DND-41 (cell line): Measurements from ENCODE around the gene RASSF7.

Experiments
- ATAC-seq: fragments of 200-7000 bp; cut with Tn5 transposase; 3 replicates; pipeline ENCODE4 v1.9.1; 2021; ENCODE audit warnings: low read depth; ENCODE audit not compliant: insufficient read depth
- DNase-seq: peaks from one replicate; pipeline ENCODE4 v3.0.0-alpha.2; 2020
- H2AFZ ChIP-seq: 2 replicates; pipeline ENCODE4 v1.6.0; 2012; ENCODE audit warnings: low read depth, low read length
- H3K27ac ChIP-seq: 2 replicates; pipeline ENCODE4 v1.5.1; 2012; ENCODE audit warnings: low read length, inconsistent platforms
- H3K27me3 ChIP-seq: fragments of 200-600 bp; sonication (generic); 2 replicates; pipeline ENCODE4 v1.6.0; 2012; ENCODE audit warnings: low read length, mild to moderate bottlenecking, inconsistent platforms; ENCODE audit not compliant: insufficient read depth, poor library complexity
- H3K36me3 ChIP-seq: 2 replicates; pipeline ENCODE4 v1.5.1; 2012; ENCODE audit warnings: low read length, inconsistent platforms; ENCODE audit not compliant: insufficient read depth
- H3K4me1 ChIP-seq: 2 replicates; pipeline ENCODE4 v1.5.1; 2012; ENCODE audit warnings: mild to moderate bottlenecking, low read length; ENCODE audit not compliant: insufficient read depth
- H3K4me2 ChIP-seq: 2 replicates; pipeline ENCODE4 v1.6.0; 2012; ENCODE audit warnings: mild to moderate bottlenecking, moderate library complexity, low read length, inconsistent platforms; ENCODE audit not compliant: insufficient read depth
- H3K4me3 ChIP-seq, 2 experiments: fragments of 200-600 bp in 1 of 2; shearing (Covaris generic) in 1 of 2; 2 replicates each; pipeline ENCODE4 v1.5.1; 2012 to 2016; ENCODE audit warnings: inconsistent platforms in 2 of 2, low read length in 2 of 2, mild to moderate bottlenecking in 2 of 2, low read depth in 1 of 2, moderate library complexity in 1 of 2
- H3K79me2 ChIP-seq: 2 replicates; pipeline ENCODE4 v1.6.0; 2012; ENCODE audit warnings: low read length, inconsistent platforms; ENCODE audit not compliant: insufficient read depth
- H3K9ac ChIP-seq: 2 replicates; pipeline ENCODE4 v1.6.0; 2012; ENCODE audit warnings: low read depth, mild to moderate bottlenecking, inconsistent platforms, low read length, moderate library complexity
- H3K9me3 ChIP-seq: 2 replicates; pipeline ENCODE4 v1.5.1; 2012; ENCODE audit warnings: low read length, moderate library complexity, mild to moderate bottlenecking, inconsistent platforms; ENCODE audit not compliant: insufficient read depth, severe bottlenecking
- H4K20me1 ChIP-seq: 2 replicates; pipeline ENCODE4 v1.6.0; 2012; ENCODE audit warnings: low read length; ENCODE audit not compliant: insufficient read depth
- CTCF ChIP-seq: IDR thresholded peaks from 2 replicates; pipeline ENCODE4 v1.5.1; 2012; ENCODE audit warnings: borderline replicate concordance, low read length, moderate library complexity, mild to moderate bottlenecking; ENCODE audit not compliant: poor library complexity, severe bottlenecking; ENCODE audit errors: extremely low read depth
- EZH2 ChIP-seq: IDR thresholded peaks from 3 replicates; pipeline ENCODE4 v1.6.1; 2012; ENCODE audit warnings: borderline replicate concordance, low read depth, mild to moderate bottlenecking, moderate library complexity, low read length, inconsistent platforms; ENCODE audit not compliant: severe bottlenecking

The RASSF7 gene

GRCh38 chr11:538431-539051, 22.2 kb upstream of the RASSF7 start:
- Histone ChIP-seq H3K9ac (no peak overlapping the region), H2AFZ (no peak overlapping the region), H3K36me3 (peaks cover 9% of the 10 kb centered on the region), H3K27ac (no peak overlapping the region), H3K4me1 (peaks cover 35% of the 10 kb centered on the region), H3K9me3 (no peaks in the 10 kb centered on the region), H3K4me3 (no peak overlapping the region), H3K27me3 (no peaks in the 10 kb centered on the region), H3K79me2 (peaks cover 15% of the 10 kb centered on the region), H4K20me1 (peaks cover 14% of the 10 kb centered on the region), H3K4me2 (no peak overlapping the region)
- ATAC-seq, result no peak
- no peak for DNase-seq
- TF ChIP-seq CTCF, result no peak
- TF ChIP-seq EZH2, result no peak

DNA sequence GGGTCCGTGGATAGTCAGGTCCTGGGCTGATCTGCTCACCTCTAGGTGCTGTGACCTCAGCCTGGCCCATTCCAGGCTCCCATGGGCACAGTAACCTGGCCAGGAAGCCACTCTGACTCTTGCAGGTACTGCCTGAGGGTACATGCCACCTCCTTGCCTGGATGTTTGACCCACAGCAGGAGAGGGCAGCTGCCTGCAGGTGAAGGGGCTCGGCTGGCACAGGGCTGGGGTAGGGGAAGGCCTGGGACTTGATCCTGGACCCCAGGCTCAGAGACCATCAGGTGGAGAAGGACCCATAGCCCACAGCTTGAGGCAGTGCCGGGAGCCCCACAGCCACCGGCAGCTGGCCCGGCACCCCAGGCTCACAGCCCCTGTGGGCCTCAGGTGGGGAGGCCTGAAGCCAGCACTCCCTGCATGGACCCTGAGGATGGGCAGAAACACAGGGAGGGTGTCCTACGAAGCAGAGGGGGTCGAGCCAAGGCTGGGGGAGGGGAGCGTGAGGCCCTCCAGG, 20.7 kb upstream of the RASSF7 start:
- DNase-seq, result no peak

DNA sequence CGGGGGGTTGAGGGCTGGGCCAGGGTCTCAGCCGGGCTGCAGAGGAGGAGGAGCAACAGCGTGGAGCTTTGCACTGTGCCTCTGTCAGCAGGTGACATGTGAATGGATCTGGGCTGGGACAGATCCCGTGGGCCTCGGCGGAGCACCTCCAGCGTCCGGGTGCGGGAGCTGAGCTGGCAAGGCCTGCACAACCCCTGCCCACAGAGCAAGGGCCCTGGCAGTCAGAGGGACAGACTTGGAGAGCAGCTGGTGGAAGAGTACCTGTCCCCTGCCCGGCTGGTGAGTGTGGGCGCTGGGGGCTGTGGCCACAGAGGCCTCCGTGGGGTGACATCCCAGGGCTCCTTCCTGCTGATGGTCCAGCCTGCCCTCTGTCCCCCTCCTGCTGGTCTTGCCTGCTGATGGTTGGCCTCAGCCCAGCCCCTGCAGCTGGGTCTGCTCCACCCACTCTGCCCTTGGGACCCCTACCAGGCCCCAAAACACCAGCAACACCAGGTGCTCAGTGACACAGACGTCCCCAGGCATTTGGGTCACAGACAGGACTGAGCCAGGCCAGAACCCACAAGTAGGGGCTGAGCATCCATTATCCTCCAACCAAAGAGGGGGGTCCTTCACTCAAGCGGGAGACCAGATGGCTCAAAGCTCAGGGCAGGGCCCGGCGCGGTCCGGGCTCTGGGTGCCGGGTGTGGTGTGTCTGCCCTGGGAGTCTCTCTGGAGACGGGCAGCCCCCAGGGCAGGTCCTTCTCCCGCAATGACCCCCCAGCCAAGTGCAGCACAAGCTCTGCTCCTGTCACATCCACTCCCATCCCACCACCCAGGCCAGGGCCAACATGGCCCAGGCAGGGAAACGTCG, 20.0 kb upstream of the RASSF7 start:
- Histone ChIP-seq H3K27me3 (no peaks in the 10 kb centered on the region), H2AFZ (no peak overlapping the region), H3K9me3 (no peaks in the 10 kb centered on the region), H3K9ac (no peak overlapping the region), H3K4me3 (no peak overlapping the region), H4K20me1 (no peaks in the 10 kb centered on the region), H3K36me3 (no peaks in the 10 kb centered on the region), H3K4me1 (peaks cover 20% of the 10 kb centered on the region), H3K79me2 (no peaks in the 10 kb centered on the region), H3K27ac (no peak overlapping the region), H3K4me2 (no peak overlapping the region)
- TF ChIP-seq CTCF, result no peak
- no peak for TF ChIP-seq EZH2
- DNase-seq (no peak), ATAC-seq (no peak)

More for the DNA sequence above, 20.7 kb upstream of the RASSF7 start:
- Histone ChIP-seq H3K4me1 (peaks cover 22% of the 10 kb centered on the region), H3K27ac (no peak overlapping the region), H2AFZ (no peak overlapping the region), H3K4me2 (no peak overlapping the region), H4K20me1 (no peaks in the 10 kb centered on the region), H3K27me3 (no peaks in the 10 kb centered on the region), H3K9ac (no peak overlapping the region), H3K36me3 (no peaks in the 10 kb centered on the region), H3K4me3 (no peak overlapping the region), H3K9me3 (no peaks in the 10 kb centered on the region), H3K79me2 (no peaks in the 10 kb centered on the region; the same call in 1 of the 2 replicates)
- no peak for ATAC-seq
- TF ChIP-seq EZH2 (no peak), CTCF (no peak)
